ENCODE data around the gene AQP3.
"Not testable (repeated sequence)": the region's sequence is repeated elsewhere in the genome, so short reads cannot be mapped to it uniquely, and the experiment has no call there.

Gene AQP3

DNA sequence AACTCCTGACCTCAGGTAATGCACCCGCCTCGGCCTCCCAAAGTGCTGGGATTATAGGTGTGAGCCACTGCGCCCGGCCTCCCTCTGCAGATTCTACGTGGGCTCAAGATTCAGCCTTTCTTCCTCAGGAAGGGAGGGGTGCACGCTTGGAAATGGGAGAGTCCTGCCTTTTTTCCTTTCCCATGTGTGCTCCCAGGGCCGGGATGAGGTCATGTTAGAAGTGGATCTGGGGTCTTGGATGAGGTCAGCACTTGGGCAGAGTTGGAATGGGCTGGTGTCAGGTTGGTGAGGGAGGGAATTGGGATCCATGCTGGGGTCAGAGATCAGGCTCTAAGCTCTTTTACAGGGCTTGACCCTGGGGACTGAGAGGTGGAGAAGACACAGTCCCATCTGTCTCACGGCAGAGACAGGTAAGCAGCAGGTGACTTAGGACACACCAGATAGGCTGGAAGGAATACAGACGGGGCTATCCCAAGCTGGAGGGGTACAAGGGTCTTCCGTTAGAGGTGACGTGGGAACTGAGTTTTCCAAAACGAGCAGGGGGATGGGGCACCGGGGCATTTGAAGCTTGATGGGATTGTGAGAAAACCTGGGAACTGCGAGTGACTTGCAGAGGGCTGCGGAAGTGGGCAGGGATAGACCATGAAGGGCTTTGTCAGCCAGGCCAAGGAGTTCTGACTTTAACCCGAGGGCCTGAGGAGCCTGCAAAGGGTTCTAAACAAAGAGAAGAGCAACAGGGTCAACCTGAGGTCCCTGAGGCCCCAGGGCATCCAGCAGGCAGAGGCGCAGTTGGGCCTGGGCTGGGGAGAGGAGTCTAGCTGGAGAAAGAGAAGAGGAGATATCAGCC, 43.2 kb downstream of the AQP3 start:
- Histone ChIP-seq H3K9ac (ENCODE audit: low read length in 5 of 5) (peak overlapping the region; percentile 16 to 75 (median 63)), H3K4me1 (ENCODE audit: control insufficient read depth in 5 of 5, insufficient read depth in 5 of 5, low read length in 5 of 5) (peaks cover 4 to 48% (median 45%) of the 10 kb centered on the region in 5 donors), H3K27ac (ENCODE audit: low read depth, low read length) (peak overlapping the region; percentile 93), H3K4me3 (ENCODE audit: low read depth in 1 of 5, low read length in 5 of 5) (peak overlapping the region; percentile 21 to 62 (median 32)), H3K9me3 (ENCODE audit: control insufficient read depth in 5 of 5, low read length in 5 of 5) (no peaks in the 10 kb centered on the region), H3K36me3 (ENCODE audit: control insufficient read depth in 5 of 5, insufficient read depth in 5 of 5, low read length in 5 of 5) (no peaks in the 10 kb centered on the region), H3K27me3 (ENCODE audit: control insufficient read depth in 5 of 5, insufficient read depth in 4 of 5, low read length in 5 of 5) (no peaks in the 10 kb centered on the region)

DNA sequence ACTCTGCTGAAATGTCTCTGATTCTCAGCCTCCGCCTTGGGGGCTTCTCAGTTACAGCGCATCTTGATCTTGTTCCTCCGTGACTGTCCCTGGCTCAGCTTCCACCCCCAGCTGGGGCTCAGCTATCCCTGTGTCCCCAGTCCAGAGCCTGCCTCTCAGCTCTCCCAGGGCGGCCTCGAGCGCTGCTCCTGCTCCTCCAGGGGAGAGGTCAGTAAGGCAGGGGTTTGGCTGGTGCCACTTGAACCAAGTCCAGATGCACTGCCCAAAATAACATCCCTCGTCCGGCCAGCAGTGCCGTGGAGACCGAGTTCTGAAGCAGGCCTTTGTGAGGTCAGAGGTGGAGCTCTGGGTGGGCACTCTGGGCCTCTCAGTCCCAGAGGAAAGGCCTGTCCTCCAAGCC, 45.0 kb downstream of the AQP3 start, which contains the start of gene AQP7:
Gene AQP7 (minus strand): TSS at position 198 of the 400 bp plus-strand sequence. CDS start 1,306 bp downstream, outside the sequence.
- not testable (repeated sequence) for H3K9me3 ChIP-seq (ENCODE audit: control insufficient read depth in 5 of 5, low read length in 5 of 5); H3K27me3 ChIP-seq (ENCODE audit: control insufficient read depth in 5 of 5, insufficient read depth in 4 of 5, low read length in 5 of 5); H3K36me3 ChIP-seq (ENCODE audit: control insufficient read depth in 5 of 5, insufficient read depth in 5 of 5, low read length in 5 of 5)
- Histone ChIP-seq H3K9ac (ENCODE audit: low read length in 5 of 5) (peak within 1 kb of the TSS; percentile 66 to 91 (median 77)), H3K27ac (ENCODE audit: low read depth, low read length) (peak within 1 kb of the TSS; percentile 93), H3K4me1 (ENCODE audit: control insufficient read depth in 5 of 5, insufficient read depth in 5 of 5, low read length in 5 of 5) (peaks cover 4 to 63% (median 58%) of the 10 kb centered on the region in 5 donors), H3K4me3 (ENCODE audit: low read depth in 1 of 5, low read length in 5 of 5) (peak within 1 kb of the TSS; percentile 73 to 93 (median 78))

DNA sequence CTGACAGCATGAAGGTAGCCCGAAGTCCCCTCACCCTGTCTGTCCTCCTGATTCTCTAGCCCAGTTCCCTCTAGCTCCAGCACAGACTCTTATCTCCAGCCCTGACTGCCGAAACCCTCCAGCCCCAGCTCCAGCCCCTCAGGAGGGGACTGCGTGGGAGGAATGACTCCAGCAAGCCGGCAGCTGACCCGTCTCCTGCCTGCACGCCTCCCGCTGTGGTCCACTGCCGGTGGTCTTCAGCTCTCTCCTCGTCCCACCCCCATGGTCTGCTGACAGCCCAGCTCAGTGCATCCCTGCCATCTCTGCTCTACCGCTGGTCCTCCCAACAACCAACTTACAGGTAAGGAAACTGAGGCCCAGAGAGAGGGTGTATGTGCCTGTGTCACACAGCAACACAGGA, 45.6 kb downstream of the AQP3 start:
- H3K4me3 ChIP-seq (ENCODE audit: low read depth in 1 of 5, low read length in 5 of 5): peak overlapping the region; percentile 73 to 93 (median 78)
- H3K36me3 ChIP-seq (ENCODE audit: control insufficient read depth in 5 of 5, insufficient read depth in 5 of 5, low read length in 5 of 5); H3K27me3 ChIP-seq (ENCODE audit: control insufficient read depth in 5 of 5, insufficient read depth in 4 of 5, low read length in 5 of 5); H3K9me3 ChIP-seq (ENCODE audit: control insufficient read depth in 5 of 5, low read length in 5 of 5): not testable (repeated sequence)
- H3K9ac ChIP-seq (ENCODE audit: low read length in 5 of 5): peak overlapping the region; percentile 66 to 91 (median 77)
- H3K27ac ChIP-seq (ENCODE audit: low read depth, low read length): peak overlapping the region; percentile 93
- peaks cover 4 to 66% (median 63%) of the 10 kb centered on the region in 5 donors for H3K4me1 ChIP-seq (ENCODE audit: control insufficient read depth in 5 of 5, insufficient read depth in 5 of 5, low read length in 5 of 5)

DNA sequence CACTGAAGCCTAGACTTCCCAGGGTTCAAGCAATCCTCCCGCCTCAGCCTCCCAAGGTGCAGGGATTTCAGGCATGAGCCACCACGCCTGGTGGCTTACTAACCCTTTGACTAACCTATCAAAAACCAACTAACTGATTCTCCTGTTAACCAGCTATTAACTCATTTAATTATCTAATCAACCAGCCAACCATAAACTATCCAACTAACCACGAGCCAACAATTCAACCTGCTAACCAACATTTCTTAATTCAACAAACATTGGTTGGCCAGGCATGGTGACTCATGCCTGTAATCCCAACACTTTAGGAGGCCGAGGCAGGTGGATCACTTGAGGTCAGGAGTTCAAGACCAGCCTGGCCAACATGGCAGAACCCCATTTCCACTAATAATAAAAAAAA, 48.3 kb downstream of the AQP3 start:
- H3K4me3 ChIP-seq (ENCODE audit: low read depth in 1 of 5, low read length in 5 of 5); H3K9me3 ChIP-seq (ENCODE audit: control insufficient read depth in 5 of 5, low read length in 5 of 5); H3K27me3 ChIP-seq (ENCODE audit: control insufficient read depth in 5 of 5, insufficient read depth in 4 of 5, low read length in 5 of 5): not testable (repeated sequence)
- Histone ChIP-seq H3K9ac (ENCODE audit: low read length in 5 of 5) (peak overlapping the region in 1 of 5 donors; percentile 4), H3K4me1 (ENCODE audit: control insufficient read depth in 5 of 5, insufficient read depth in 5 of 5, low read length in 5 of 5) (peaks cover 0 to 76% (median 73%) of the 10 kb centered on the region in 5 donors), H3K27ac (ENCODE audit: low read depth, low read length) (peak overlapping the region; percentile 84), H3K36me3 (ENCODE audit: control insufficient read depth in 5 of 5, insufficient read depth in 5 of 5, low read length in 5 of 5) (peaks cover 0 to 14% (median 5%) of the 10 kb centered on the region in 5 donors)

DNA sequence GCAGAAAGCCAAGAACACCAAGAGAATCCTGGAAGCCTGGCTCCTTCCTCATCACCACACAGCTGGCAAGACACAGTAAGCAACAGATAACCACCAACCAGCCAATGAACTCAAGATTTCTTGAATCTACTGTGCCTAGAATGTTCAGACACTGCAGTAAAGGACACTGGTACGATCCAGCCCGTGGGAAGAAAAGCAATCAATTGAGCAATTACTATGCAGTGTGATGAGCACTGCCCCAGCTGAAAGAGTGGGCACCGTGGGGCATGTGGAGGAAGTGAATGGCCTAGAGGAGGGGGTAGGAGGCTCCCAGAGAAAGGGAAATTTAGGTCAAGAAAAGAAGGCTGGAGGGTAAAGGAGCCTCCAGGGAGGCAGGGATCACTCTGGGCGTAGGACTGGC, 49.6 kb downstream of the AQP3 start:
- H3K27ac ChIP-seq (ENCODE audit: low read depth, low read length): peak overlapping the region; percentile 30
- H3K4me3 ChIP-seq (ENCODE audit: low read depth in 1 of 5, low read length in 5 of 5); H3K27me3 ChIP-seq (ENCODE audit: control insufficient read depth in 5 of 5, insufficient read depth in 4 of 5, low read length in 5 of 5); H3K9me3 ChIP-seq (ENCODE audit: control insufficient read depth in 5 of 5, low read length in 5 of 5); H3K9ac ChIP-seq (ENCODE audit: low read length in 5 of 5): not testable (repeated sequence)
- H3K4me1 ChIP-seq (ENCODE audit: control insufficient read depth in 5 of 5, insufficient read depth in 5 of 5, low read length in 5 of 5): peaks cover 2 to 76% (median 73%) of the 10 kb centered on the region in 5 donors
- H3K36me3 ChIP-seq (ENCODE audit: control insufficient read depth in 5 of 5, insufficient read depth in 5 of 5, low read length in 5 of 5): peaks cover 0 to 20% (median 5%) of the 10 kb centered on the region in 5 donors

DNA sequence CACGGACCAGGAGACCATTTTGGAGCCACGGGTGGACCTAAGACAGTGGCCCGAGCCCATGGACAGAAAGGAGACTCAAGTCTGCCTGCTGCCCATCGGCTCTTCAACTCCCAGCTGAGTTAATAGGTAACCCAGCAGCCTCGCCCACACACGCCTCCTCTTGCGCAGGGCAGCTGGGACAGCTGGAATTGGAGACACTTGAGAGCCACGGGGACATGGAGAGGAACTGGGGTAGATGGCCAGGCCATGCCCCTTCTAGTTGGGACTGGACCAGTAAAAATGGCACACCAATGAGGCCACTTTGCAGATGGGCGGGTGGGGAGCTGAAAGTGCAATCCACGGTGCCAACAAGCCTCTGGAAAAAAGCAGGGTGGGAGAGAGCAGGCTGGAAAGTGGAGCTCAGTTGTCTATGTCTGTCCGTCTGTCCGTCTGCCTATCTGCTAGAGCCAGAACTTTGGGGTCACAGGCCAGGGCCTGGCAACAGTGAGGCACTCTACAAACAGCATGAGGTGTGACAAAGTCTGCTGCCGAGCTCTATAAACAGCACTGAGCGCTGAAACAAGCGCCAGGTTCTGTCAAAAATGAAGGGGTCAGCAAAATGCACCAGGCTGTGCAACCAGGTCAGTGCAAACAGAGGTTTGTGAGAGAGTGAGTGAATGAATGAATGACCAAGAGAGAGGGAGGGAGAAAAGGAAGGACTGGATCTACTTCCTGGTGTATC, 52.1 kb downstream of the AQP3 start:
- Histone ChIP-seq H3K36me3 (ENCODE audit: control insufficient read depth in 5 of 5, insufficient read depth in 5 of 5, low read length in 5 of 5) (peaks cover 0 to 24% (median 5%) of the 10 kb centered on the region in 5 donors), H3K27ac (ENCODE audit: low read depth, low read length) (peak overlapping the region; percentile 92), H3K4me1 (ENCODE audit: control insufficient read depth in 5 of 5, insufficient read depth in 5 of 5, low read length in 5 of 5) (peaks cover 4 to 84% (median 77%) of the 10 kb centered on the region in 5 donors)
- H3K4me3 ChIP-seq (ENCODE audit: low read depth in 1 of 5, low read length in 5 of 5); H3K9ac ChIP-seq (ENCODE audit: low read length in 5 of 5); H3K27me3 ChIP-seq (ENCODE audit: control insufficient read depth in 5 of 5, insufficient read depth in 4 of 5, low read length in 5 of 5); H3K9me3 ChIP-seq (ENCODE audit: control insufficient read depth in 5 of 5, low read length in 5 of 5): not testable (repeated sequence)

DNA sequence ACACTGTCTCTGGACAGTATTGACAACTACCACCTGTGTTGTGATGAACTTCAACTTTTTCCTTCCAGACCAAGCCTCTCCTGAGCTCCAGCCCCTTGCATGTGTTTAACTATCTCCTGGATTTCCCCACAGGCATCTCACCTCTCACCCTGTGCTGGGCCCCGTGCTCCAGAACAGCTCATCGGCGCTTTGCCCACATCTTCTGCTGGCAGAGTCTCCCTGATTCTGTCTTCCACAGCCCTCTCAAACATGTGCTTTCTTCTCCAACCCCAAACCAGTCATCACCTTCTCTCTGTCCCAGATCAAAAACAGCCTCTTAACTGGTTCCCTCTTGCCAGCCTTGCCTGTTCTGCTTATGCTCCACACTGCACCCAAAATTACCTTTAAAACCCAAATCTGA, 53.4 kb downstream of the AQP3 start:
- Histone ChIP-seq H3K36me3 (ENCODE audit: control insufficient read depth in 5 of 5, insufficient read depth in 5 of 5, low read length in 5 of 5) (peaks cover 0 to 24% (median 5%) of the 10 kb centered on the region in 5 donors), H3K4me1 (ENCODE audit: control insufficient read depth in 5 of 5, insufficient read depth in 5 of 5, low read length in 5 of 5) (peaks cover 4 to 75% (median 70%) of the 10 kb centered on the region in 5 donors), H3K27ac (ENCODE audit: low read depth, low read length) (peak overlapping the region; percentile 92), H3K9ac (ENCODE audit: low read length in 5 of 5) (peak overlapping the region in 2 of 5 donors; percentile 48 to 68)
- not testable (repeated sequence) for H3K27me3 ChIP-seq (ENCODE audit: control insufficient read depth in 5 of 5, insufficient read depth in 4 of 5, low read length in 5 of 5); H3K4me3 ChIP-seq (ENCODE audit: low read depth in 1 of 5, low read length in 5 of 5); H3K9me3 ChIP-seq (ENCODE audit: control insufficient read depth in 5 of 5, low read length in 5 of 5)

DNA sequence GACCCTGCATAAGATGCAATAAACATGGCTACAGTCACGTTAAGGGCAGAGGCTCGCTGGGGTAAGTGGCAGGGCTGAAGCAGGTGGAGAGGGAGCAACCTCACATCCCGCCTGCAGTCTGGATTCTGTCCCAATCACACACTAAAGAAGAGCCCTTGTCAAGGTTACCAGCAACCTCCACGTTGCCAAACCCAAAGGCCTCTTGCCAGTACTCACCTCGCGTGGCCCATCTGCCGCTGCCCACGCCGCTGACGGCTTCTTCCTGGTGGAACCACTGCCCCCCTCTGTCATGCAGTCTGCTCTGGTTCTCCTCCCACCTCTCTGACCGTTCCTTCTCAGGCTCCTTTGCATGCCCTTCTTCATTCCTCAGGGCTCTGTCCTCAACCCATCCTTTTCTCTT, 53.8 kb downstream of the AQP3 start:
- Histone ChIP-seq H3K4me1 (ENCODE audit: control insufficient read depth in 5 of 5, insufficient read depth in 5 of 5, low read length in 5 of 5) (peaks cover 4 to 75% (median 69%) of the 10 kb centered on the region in 5 donors), H3K9ac (ENCODE audit: low read length in 5 of 5) (peak overlapping the region in 2 of 5 donors; percentile 48 to 68), H3K27ac (ENCODE audit: low read depth, low read length) (peak overlapping the region; percentile 92), H3K27me3 (ENCODE audit: control insufficient read depth in 5 of 5, insufficient read depth in 4 of 5, low read length in 5 of 5) (no peaks in the 10 kb centered on the region), H3K9me3 (ENCODE audit: control insufficient read depth in 5 of 5, low read length in 5 of 5) (no peaks in the 10 kb centered on the region), H3K36me3 (ENCODE audit: control insufficient read depth in 5 of 5, insufficient read depth in 5 of 5, low read length in 5 of 5) (peaks cover 0 to 24% (median 5%) of the 10 kb centered on the region in 5 donors), H3K4me3 (ENCODE audit: low read depth in 1 of 5, low read length in 5 of 5) (no peak overlapping the region)

DNA sequence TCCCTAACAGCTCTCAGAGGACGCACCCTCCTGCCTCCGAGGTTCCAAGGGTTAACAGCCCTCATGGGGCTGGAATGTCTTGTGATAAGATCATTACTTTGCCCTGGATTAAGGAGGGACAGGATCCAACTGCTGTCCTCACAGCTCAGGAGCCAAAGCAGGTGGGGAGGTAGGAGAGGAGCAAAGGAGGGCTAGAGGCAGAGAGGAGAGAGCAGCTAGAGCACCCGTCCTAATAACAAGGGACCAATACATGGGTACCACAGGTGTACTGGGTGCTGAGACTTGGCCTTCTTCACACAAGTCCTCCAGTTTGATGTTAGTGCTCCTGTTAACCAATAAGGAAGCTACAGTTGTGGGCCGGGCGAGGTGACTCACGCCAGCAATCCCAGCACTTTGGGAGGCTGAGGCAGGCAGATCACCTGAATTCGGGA, 54.8 kb downstream of the AQP3 start:
- not testable (repeated sequence) for H3K9me3 ChIP-seq (ENCODE audit: control insufficient read depth in 5 of 5, low read length in 5 of 5); H3K27me3 ChIP-seq (ENCODE audit: control insufficient read depth in 5 of 5, insufficient read depth in 4 of 5, low read length in 5 of 5); H3K4me3 ChIP-seq (ENCODE audit: low read depth in 1 of 5, low read length in 5 of 5)
- Histone ChIP-seq H3K9ac (ENCODE audit: low read length in 5 of 5) (peak overlapping the region in 3 of 5 donors; percentile 45 to 54 (median 48)), H3K27ac (ENCODE audit: low read depth, low read length) (peak overlapping the region; percentile 92), H3K4me1 (ENCODE audit: control insufficient read depth in 5 of 5, insufficient read depth in 5 of 5, low read length in 5 of 5) (peaks cover 5 to 78% (median 72%) of the 10 kb centered on the region in 5 donors), H3K36me3 (ENCODE audit: control insufficient read depth in 5 of 5, insufficient read depth in 5 of 5, low read length in 5 of 5) (peaks cover 0 to 22% (median 5%) of the 10 kb centered on the region in 5 donors)
